NCI-H460 (cell line): ENCODE measurements around the gene DCLK3. TPM values are rescaled to one million over a fixed set of nuclear protein-coding genes. Genes with fewer than 3 reads are reported as not detected.

ENCODE experiments used
- DNase-seq: peaks from one replicate; pipeline ENCODE4 v3.0.0-alpha.2; 2016; ENCODE audit warnings: low read depth; ENCODE audit errors: extremely low read depth
- total RNA-seq: library from RNA; depleted of rRNA; stranded (reverse); fragments of >200 nt; shearing (Covaris generic); gene quantifications from 2 replicates; pipeline ENCODE4 v1.2.3, GENCODE V29; 2014

Gene DCLK3
- total RNA-seq, 1 experiment from 2014 or later: not detected

GRCh38 chr3:36765104-36765503 is 751 bp upstream of the DCLK3 start:
- DNase-seq: no peak

DNA sequence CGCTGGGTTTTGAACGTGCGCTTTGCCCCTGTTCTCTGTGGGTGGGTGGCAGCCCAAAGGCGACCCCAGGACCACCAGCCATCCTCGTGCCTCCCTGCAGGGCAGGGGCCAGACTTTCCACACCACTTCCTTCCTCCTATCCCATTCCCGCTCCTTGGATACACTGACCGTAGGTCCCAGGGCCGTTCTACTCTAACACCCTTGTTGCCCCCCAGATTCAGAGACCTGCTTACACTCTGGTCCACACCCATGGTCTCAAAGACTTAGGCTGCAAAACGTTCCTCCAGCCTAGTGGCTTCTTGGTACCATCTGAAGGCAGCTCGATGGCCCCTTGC is 318 bp upstream of the DCLK3 start:
- no peak for DNase-seq

DNA sequence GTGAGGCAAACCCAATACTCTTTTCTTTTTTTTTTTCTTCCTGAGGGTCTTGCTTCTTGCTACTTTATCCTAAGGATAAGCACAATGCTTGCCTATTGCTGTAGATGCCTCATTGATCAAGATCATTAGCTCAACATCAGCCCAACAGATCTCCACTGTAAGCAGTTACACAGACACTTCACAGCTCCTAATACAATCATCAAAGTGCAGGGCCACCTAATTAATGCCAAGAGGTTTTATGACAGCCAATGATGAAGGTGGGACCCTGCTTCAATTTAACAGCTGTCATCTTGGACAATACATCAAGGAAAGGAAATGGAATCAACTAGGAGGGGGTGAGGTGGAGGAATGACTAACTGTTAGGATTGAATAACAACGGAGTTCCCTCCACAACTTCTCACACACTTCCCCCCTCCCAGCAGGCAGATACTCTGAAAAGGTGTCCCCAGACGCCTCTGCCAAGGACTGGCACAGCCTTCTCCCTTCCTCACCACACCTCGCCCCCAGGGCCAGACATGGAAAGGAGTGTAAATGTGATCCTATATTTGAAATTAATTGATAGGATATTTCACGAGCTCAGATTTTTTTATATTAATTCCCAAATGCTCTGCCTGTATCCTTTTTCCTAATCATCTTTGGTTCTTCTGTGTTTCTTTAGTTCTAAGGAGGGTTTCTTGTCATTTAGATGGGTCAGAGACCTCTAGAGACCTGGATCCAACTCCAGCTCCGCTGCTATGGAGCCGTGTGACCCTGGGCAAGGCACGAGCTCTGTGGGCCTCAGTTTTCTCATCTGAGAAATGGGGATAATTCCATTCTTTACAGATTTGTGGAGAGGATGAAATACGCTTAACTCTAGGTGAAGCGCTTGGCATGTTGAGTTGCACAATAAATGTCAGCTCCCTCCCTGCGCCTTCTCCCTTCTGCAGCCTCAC is 1.2 kb downstream of the DCLK3 start:
- no peak for DNase-seq

DNA sequence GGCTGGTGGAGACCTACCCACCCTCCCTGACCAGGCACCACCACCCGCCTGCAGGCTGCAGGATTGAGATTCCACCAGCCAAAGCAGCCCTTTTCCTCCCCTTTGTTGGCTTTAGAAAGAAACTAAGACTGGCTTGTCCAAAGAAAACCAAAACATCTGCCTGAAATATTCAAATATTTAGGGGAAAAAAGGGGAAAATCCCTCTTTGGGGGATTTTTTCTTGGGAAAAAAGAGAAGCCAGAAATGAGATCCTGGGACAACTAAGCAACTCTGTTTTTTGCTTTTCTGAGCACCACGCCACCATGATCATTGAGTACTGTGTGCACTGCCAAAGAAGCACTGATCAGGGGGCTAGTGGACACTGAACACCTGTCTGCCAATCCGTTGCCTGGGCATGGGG is 2.6 kb downstream of the DCLK3 start:
- DNase-seq: no peak

GRCh38 chr3:36756269-36756668 is 8.1 kb downstream of the DCLK3 start:
- DNase-seq: no peak

- DNase-seq: no peak
Observed at GRCh38 chr3:36751326-36751725, 13.0 kb downstream of the DCLK3 start.

GRCh38 chr3:36750737-36751136 is 13.6 kb downstream of the DCLK3 start:
- no peak for DNase-seq

DNA sequence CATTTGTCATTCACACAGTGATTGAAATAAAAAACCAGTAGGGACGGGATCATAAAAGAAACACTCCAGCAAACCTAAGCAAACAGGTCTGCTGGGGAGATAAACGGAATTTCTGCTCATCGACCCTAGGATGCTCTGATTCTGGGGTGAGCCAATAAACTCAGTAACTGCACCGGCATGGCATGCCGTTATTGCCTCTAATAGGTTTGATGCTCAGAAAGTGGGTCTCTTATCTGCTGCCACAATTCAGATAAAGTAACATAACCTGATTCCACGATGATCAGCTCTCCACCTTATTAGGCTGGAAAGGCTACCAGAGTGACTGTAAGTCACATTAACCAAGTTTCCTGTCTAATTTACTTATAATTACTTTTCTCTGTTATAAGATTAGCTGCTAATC is 19.6 kb downstream of the DCLK3 start:
- no peak for DNase-seq

DNA sequence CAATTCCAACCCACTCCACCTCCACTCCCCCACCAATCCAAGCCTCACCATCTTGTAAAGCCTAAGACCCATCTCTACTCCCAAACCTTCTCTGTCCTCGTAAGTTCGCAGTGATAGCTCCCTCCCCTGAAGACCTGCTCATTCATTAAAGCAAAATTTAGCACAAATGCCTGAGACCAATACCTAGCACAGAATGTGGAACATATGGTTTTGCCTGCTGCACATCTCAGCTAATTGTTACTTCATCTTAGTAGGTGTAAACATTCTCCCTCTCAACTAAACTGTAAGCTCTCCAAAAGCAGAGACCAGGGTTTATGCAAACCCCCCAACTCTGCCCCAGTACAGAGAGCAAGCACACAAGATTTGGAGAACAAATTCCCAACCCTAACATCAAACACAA is 20.5 kb downstream of the DCLK3 start:
- DNase-seq: no peak

GRCh38 chr3:36741285-36741684 is 23.1 kb downstream of the DCLK3 start:
- no peak for DNase-seq

GRCh38 chr3:36740787-36741186 is 23.6 kb downstream of the DCLK3 start:
- no peak for DNase-seq

DNA sequence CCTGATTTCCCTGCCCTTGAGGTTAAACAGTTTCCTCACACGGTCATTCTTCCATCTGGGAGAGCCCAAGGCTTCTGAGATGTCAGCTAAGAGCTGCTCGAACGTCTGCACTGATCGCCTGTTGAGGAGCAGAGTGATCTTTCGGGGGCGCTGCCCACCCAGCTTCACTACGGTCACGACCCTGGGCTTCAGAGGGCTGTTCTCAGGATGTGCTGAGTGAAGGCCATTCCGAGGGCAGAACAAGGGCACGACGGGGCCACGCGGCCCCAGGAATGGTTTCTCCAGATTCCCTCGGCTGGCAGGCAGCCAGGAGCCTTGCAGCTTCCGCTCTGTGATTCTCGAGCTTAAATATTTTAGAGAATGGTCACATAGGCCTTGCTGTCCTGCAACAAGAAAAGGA is 25.7 kb downstream of the DCLK3 start:
- no peak for DNase-seq

DNA sequence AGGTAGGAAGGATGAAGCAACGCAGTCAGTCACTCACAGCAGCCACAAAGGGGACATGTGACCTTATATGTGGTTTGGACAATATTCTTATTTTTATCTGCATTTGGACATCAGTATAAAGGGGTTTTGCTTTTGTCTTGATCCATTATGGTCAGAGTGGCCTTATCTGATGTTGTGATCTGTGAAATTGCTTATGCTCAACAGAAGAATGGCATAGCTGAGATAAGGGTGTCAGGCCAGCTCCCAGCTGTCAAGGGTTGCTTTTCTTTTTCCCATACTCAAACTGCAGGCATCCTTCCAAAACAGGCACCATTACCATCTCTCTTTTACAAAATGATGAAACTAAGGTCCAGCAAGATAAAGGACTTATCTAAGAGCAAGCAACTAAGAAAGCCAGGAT is 28.1 kb downstream of the DCLK3 start:
- DNase-seq: no peak

GRCh38 chr3:36734742-36735141 is 29.6 kb downstream of the DCLK3 start:
- DNase-seq: no peak

GRCh38 chr3:36733723-36734122 is 30.6 kb downstream of the DCLK3 start:
- no peak for DNase-seq

DNA sequence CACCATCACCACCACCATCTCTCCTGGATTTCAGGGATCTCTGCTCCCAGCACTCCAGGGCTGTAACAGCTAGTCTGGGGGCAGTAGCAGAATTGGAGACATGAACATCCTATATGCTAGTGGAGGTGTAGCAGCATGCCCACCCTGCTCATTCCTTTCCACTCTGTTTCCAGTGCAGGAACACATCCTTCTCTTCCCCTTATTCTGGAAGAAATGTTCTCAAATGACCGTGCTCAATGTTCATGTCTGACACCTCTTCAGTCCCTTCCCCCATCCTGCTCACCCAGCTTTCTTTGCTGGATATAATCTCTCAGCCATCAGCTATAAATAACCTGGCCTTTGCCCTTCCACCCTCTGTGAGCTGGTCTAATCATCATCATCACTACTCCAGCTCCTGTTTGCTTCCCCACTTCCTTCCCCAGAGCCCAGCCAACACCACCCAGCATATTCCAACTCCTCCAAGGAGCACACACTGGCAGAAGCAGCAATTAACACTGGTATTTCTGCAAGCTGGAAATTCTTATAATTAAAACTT is 31.1 kb downstream of the DCLK3 start:
- DNase-seq: no peak

GRCh38 chr3:36730966-36731365 is 33.4 kb downstream of the DCLK3 start:
- no peak for DNase-seq

GRCh38 chr3:36729204-36730056 is 34.9 kb downstream of the DCLK3 start:
- DNase-seq: peak; percentile 40

DNA sequence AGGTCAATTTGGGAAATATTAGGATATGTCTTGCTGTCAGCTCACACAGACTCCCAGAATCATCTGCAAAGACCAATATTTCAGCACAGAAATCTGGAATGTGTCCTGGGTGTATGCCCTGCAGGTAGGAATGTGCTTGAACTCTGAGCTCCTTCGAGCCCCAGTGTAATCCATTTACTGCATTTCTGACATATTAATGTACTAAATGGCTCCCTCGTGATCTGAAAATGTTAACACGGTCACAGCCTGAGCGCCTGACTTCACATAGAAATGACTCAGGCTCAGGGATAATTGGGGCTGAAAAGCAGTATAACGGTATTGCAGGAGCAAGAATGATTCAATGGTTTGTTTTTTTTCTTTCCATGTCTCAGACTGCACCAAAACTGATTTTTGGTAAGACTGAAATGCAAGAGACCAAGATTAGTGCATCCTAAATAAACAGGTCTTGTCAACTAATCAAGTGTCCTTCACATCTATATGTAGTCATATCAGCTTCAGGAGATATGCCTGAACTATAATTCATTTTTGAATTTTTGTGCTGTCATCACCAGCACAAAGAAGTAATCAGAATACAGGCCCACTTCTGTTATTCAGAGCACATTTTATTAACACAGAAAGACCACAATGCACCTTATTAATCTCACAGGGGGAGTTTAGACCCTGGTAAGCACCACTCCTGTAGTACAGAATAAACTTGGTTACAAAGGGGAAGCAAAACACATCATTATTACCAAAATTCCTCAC is 49.8 kb downstream of the DCLK3 start:
- no peak for DNase-seq

DNA sequence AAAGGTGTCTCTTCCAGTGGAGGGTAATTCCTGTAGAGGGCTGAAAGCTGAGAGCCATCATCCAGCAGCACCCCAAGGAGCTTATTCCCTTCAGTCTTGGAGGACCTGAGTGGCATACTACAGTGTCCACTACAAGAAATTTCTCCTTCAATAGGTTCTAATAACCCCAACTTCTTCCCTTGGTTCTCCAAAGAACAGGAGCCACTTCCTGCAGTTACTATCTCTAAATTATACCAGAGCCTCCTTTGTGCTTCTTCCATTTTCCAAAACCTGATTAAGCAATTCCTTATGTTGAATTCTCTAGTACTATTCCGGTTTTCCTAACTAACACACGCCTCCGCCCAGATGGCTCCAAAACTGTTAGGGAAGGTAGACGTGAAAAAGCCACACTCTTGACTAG is 50.4 kb downstream of the DCLK3 start:
- DNase-seq: no peak

- no peak for DNase-seq
Observed at GRCh38 chr3:36710606-36711005, 53.7 kb downstream of the DCLK3 start.
